Activated CD4-positive, alpha-beta T cell treated with anti-CD3 and anti-CD28 coated beads for 4 hours (primary cell): ENCODE data around the gene CPB1.

Experiments used
- DNase-seq, 2 donors: peaks; one replicate each; pipeline ENCODE4 v3.0.0-alpha.2; 2020

Gene CPB1

DNA sequence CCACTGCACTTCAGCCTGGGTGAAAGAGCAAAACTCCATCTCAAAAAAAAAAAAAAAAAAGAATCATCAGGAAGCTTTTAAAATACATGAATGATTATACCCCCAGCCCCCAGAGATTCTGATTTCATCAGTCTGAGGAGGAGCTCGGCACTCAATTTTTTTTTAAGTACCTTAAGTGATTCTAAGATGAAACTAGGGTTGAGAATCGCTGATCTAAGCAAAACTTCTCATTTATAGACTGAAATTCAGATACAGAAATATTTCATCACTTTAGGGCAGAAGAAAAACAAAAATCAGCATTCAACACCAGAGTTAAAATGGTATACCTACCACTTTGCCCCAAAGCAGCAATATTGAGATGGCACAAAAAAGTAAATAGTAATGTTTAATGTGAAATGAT is 62.2 kb downstream of the CPB1 start:
- no peak for DNase-seq

DNA sequence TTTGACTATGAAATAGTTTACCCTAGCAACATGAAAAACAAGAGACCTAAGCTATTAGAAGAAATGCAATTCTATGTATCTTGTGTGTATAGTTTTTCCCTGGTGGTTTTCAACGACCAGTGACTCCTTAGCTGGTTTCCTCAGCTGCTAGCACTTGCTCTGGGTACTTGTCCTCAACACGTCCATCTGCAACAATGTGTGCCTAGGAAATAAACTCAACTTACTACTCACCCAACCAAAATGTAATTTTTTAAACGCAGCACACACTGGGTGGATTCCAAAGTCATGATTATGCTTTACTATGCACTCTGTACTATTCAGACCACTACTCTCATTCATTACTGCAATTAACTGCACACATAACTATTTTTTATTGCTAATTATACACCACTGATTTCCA is 68.5 kb downstream of the CPB1 start:
- no peak for DNase-seq

DNA sequence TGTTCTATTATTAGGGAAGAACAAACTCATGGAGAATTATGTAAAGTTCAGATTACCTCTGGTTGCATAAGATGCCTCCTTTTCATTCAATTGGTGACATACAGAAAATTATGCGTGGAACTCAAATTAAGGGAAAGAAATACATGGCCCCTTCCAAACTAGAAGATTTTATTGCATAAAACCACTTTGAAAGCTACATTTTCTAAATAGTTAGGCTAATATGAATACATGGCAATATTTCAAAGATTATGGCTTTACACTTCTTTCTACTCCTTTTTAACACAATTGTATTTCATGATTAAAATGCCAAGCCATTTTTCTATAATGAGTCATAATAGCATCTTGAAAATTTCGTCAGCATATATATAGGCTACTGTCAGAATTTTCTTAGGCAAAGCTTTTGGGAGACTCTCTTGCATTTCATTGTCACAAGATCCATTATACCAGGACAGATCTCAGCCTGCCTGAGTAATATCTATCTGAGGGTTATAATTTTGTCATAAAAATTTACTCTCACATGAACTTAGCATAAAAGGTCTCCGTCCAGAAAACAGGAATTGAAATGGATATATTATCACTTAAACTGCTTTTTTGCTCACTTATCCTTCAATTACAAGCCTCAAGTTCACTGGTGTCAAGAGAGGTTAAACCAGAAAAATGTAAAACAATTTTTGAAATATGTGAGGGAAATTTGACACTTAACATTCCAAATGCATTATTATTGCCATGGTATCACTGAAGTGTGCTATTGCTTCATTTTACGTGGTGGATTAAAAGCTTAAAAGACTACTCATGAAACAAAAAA is 74.6 kb downstream of the CPB1 start:
- DNase-seq: no peak

DNA sequence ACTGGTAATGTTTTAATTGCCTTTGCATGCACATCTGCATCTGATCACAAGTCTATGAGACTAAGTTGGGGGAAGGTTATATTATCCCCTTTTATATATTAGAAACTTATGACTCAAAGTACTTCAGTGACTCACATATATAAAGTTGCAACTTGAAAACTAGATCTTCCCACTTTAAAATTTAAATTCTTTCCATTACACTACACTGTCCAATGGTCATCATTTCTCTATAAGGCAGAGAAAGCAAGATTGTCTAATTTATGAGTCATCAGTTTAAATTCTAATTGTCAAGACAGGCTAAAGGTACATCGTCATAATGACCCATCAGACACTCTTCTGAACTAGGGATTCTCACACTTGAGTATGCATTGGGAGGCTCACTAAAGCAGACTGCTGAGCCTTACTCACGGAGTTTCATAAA is 75.4 kb downstream of the CPB1 start:
- DNase-seq: no peak

DNA sequence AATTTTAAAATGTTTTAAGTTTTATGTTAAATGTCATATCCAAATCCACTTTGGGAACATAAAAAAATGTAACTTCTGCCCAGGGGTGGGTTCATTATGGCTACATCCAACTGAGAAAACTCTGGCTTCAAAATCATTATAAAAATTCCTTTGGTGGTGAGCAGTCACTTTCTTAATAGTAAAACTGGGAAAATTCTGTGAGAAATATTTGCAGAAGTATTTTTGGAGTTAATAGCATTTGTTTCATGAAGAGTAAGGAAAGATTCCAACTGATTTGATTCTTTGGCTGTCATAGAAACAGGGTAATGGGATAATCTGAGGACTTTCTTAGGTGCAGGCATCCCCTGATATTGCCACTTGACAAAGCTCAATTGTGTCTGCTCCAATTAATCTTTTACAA is 76.3 kb downstream of the CPB1 start:
- DNase-seq: no peak

DNA sequence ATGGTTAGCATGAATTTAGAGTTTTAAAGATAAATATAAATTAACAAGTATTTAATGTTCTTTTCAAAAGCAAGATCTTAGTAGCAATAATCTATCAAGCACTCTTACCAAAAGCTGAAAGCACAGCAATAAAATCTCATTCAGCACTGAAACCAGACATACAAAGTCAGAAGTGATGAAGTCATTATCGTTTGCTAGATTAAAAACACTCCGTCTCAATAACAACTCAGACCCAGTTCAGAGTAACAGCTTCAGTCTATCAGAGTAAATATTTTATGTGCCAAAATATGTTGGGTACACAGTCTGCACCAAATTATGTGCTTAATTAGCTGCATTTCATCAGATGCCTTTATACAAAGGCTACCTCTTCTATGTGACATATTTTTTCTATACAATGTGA is 79.1 kb downstream of the CPB1 start:
- no peak for DNase-seq
